GM20431 (cell line): ENCODE results near the gene NPY4R.
"Not testable (repeated sequence)": the region's sequence is repeated elsewhere in the genome, so short reads cannot be mapped to it uniquely, and the experiment has no call there.

Experiments used
- in situ Hi-C: fragments of 300-500 bp; cut with MseI, MboI; formaldehyde crosslinking; loops from one replicate; pipeline ENCODE4 v1.15.0; 2020; ENCODE audit warnings: low sequenced_read_pairs; ENCODE audit not compliant: unreplicated experiment

The NPY4R gene, protein sequence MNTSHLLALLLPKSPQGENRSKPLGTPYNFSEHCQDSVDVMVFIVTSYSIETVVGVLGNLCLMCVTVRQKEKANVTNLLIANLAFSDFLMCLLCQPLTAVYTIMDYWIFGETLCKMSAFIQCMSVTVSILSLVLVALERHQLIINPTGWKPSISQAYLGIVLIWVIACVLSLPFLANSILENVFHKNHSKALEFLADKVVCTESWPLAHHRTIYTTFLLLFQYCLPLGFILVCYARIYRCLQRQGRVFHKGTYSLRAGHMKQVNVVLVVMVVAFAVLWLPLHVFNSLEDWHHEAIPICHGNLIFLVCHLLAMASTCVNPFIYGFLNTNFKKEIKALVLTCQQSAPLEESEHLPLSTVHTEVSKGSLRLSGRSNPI

DNA sequence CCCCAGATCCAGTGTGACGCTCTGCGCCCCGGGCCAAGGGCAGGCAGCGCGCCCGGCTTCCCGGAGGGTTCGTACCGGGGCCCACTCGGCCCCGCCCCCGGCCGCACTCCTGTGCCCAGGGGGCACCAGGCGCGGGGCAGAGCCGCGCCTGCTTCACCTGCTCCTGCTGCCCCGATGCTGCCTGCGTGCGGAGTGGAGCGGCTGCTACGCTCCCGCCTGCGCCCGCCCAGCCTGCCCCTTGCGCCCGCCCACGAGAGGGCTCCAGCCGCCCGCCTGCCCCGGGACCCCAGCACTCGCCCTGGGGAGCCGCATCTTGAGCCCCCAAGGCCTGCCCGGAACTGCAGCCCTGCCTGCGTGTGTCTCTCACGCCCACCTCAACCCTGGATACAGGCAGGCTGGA lies at the start of gene NPY4R:
Gene NPY4R (minus strand): TSS at position 194 of the 400 bp plus-strand sequence. CDS start 3,323 bp downstream, outside the sequence.
- in situ Hi-C loops: not testable (repeated sequence)

DNA sequence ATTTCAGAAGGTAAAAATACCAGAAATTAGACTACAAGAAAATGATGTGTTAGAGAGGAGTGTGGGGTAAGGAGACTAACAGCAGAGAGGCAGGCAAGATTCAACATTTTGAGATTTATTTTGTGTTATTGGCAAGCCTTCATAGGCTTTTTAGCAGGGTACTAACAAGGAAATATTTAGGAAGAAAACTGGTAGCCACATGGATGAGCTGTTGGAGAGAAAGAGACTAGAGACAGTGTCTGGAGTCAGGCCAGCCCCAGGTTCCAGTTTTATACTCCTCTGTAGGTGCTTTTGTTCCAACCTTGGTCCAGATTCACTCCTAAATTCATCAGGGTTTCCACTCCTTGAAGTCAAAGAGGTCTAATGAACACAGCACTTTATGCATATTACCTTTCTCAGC lies 49.6 kb upstream of the NPY4R start:
- in situ Hi-C loops: no loop called here

DNA sequence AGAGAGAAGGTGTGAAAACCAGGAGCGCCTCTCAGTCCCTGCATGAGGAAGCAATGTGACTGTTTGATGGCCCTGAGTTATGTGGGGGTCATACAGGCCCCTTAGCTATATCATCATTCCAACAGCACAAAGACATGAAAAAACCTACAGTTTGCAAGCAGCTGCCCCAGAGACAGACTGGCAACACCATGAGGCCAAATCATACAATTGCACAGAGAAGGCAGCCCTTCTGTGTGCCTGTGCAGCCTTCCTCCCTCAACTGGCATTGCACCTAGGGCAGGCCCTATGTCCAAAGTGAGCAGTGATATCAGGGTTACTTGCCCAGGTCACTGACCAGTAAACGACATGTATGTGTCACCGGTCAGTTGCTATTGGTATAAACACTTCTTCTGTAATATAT lies 49.1 kb upstream of the NPY4R start:
- in situ Hi-C loops: no loop called here

DNA sequence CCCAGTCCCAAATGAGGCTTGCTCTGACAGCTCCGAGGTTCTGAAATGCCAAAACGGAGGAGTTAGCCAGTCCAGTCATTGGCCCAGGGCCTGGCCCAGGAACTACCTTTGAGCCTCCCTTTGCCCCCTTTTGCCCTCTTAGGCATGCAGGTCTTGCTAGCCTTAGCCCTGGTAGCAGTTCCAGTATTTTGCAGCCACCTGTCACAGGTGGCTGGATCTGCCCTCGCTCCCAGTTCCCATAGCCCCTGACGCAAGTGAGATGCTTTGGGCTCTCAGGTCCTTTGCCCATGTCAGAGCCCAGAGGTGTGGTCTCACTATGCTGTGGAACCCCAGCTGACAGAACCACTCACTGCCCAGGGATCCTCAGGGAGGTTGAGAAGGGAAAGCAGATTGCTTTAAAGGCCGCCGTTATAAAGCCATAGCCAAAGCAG lies 48.7 kb upstream of the NPY4R start:
- in situ Hi-C loops: no loop called here

DNA sequence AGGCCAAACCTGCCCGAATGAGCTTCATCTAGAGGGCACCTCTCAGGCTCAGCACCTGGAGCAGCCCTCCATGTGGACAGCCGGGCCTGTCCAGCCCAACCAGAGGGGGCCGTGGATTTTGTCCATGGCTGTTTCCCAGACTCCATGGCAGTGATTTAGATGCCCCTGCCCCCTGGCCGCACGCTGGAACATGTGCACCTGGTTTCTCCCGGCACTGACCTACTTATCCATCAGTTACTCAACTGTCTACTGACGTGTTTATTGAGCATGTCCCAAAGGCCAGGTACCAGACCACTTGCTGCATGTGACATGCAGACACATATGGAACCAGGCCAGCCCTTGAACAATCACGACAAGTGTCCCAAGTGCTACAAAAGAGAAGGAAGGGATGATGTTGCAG lies 47.6 kb upstream of the NPY4R start:
- in situ Hi-C loops: not testable (repeated sequence)

DNA sequence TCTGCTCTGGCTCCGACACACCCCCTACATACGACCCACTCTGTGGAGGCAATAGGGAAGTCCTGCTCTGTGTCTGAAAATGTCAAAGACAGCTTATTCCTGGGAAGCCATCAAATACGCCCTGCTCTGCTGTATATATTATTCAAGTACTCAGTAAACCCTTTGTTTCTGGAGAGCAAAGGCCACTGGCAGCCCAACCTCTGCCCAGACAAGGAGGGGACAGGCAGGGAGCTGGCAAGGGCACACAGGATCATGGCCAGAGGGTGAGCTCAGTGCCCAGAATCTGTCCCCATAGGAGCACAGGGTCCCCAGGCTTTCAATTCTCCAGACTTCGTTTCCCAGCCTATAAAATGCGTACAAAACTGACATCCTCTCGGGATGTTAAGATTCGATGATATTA lies 47.0 kb upstream of the NPY4R start:
- in situ Hi-C loops: not testable (repeated sequence)

DNA sequence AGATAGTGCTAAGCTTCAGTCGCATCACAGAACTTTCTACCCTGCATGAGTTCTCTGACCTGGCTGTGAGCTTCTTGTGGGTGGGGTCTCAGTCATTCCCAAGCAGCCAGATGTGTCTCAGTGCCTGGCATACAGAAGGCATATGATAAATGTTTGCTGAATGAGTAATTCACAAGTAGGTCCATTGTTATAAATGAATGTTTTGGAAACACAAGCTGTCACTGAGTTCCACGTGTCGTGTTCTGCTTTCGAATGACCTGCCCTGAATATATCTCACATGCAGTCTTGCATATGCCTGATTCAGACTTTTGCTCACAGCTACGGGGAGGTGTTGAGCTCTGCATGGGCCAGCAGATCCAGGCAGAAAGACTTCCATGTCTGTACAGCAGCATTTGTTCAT lies 46.2 kb upstream of the NPY4R start:
- in situ Hi-C loops: not testable (repeated sequence)

DNA sequence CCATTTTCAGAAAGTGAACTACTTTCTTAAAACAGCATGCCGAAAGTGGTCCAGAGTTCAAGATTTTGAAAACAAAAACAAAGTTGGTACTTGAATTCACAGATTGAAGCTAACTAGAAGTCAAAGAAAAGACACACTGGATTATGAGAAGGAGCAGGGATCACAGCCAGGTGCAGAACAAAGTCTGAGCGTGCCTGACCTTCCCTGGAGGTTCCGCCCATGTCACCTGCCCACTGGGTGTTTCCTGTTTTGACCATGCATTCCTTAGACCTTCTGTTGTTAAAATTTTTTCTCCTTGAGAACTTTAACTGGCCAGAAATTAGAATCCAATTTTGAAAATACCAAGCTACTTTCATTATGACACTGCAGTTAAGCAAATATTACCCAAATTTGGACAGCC lies 34.2 kb upstream of the NPY4R start:
- in situ Hi-C loops: not testable (repeated sequence)

DNA sequence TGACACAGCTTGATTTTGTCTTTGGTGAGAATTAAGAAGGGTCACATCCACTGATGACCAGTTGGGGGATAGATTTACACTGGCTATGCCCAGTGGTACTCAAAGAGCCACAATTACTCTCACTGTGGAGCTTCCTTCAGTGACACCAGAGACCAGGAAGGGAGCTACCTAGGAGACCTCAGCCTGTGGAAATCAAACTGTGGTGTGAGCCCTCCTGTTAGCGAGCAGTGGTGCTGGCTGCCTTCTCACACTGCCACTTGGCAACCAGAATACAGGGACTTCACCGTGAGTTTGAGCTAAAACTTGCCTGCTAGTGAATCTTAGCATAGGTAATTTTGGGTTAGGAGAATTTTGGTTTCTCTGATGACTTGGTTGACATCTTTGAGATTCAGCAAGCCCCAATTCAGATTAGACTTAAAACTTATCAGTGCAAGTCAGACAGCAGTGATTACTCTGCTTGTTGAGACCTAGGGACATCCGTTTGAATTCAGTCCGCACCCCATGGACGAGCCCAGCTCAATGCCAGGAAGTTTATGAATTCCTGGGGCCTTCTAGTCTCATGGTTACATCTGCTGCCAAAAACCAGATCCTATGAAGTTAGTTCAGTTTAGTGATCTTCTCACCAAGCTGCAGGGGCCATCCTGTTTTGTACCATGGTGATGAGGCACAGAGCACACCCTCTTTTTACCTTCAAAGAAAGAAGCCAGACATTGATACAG lies 33.4 kb upstream of the NPY4R start:
- in situ Hi-C loops: not testable (repeated sequence)

DNA sequence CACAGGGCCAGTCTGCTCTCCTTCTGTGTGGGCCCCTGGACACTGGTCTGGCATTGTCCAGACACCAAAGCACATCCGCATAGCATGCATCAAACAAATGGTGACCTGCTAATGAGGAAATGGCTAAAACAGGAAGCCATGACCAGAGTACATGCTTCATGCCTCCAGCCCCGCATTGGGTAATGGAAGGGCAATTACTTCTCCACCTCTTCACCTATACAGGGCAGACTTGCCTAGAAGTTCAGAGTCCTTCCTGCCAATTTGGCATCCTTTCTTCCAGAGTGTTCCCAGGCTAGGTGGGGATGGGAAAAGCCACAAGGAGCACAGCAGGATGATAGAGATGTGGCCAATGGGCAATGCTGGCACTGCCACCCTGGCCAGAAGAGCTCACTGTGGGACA lies 32.1 kb upstream of the NPY4R start:
- in situ Hi-C loops: not testable (repeated sequence)

DNA sequence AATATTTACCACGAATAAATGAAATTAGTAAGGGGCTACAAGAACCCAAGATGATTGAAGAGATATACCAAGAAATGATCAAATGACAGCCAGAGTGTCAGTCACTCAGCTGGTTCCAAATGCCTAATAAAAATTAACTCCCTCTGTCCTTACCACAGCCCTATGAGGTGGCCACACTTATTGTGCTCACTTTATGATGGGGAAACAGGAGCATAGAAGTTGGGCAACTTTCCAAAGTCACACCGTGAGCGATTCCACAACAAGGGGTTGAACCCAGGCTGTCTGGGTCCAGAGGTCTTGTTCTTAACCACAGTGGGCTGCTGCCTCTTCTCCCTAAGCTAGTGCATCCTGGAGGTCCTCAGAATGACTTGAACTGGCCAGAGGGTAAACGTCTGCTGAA lies 31.6 kb upstream of the NPY4R start:
- in situ Hi-C loops: not testable (repeated sequence)

DNA sequence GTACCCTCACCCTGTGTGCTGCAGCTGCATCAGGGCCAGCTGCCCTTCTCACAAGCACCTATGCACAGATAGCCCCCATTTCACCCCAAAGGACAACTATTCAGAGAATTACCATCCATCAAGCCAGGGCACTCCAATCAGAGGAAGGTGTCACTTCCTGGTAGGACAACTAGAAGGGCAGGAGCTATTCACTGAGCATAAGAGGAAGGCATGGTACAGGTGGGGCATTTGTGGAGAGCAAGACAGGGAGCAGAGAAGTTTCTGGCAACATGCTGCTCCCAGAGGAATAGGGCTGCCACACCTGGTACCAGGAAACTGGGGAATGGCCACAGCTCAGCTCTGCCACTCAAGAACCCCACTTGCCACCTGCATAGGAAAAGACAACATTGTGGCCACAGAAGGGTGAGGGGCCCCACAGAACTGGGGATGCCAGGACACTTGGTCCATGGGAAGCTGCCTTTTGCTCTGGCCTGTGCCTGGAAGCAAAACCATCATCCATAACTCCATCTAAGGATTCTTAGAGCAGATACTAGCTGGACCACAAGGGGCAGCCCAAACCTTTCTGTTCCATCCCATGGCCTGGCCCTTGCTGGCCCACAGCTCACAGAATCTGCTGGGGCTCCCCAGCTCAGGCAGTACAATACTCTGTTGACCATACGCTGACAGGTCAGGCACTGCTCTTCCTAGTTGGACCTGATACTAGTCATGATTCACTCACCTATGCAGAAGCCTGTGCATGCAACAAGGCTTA lies 25.8 kb upstream of the NPY4R start:
- in situ Hi-C loops: not testable (repeated sequence)

DNA sequence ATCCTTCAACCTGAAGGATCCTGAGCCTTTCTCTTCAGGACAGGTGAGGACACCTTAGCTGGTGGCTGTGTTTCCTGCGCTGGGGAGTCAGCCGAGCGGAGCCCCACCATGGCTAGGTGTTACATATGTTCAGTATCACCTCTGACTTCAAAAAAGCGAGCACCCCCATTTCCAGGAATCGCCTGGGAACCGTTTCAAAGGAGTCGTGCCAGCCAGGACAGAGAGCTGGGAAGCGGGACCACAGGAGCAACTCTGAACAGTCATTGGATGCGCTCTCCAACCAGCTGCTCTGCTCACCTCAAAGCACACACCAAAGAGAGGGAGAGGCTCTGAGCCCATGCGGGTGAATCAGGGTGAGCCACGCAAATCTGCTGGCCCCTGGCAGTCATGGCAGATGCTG lies 24.5 kb upstream of the NPY4R start:
- in situ Hi-C loops: not testable (repeated sequence)

DNA sequence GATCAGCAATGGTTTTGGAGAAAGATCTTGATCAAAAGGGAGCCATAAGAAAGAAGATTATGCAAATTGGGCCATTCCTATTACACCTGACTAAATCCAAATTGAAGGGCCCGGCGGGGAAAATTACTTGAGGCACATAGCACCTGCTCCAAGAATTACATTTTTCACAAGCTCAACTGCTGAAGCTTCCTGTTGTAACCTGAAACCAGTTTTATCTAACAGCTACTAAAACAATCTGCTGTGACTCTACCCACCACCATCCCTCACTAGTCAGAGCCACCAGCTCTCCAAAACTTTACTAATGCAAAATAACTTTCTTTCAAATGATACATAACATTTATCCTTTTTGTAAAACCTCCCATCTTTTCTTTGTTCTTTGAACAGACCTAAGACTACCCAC lies 20.7 kb upstream of the NPY4R start:
- in situ Hi-C loops: not testable (repeated sequence)

DNA sequence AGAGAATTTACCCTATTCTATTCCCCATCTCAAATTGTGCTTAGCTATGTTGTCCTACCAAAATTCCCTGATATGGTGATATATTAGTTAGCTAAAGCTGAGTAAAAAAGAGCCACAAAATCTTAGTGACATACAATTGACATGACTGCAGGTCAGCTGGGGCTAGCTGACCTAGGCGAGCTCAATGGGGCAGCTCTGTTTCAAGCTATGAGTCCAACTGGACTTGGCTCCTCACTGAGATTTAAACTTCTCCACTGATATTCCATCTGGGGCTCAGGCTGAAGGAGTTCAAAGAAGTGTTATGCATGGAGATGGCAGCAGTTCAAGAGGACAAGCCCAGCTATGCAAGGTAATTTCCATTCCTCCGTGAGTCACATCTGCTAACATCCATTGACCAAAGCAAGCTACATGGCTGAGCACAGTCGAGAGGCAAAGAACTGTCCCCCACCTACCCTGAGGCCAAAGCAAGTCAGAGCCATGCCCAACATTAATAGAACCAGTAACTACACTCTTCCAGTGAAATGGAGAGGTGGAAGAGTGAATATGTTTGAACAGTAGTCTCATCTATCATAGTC lies 9.1 kb upstream of the NPY4R start:
- in situ Hi-C loops: not testable (repeated sequence)

DNA sequence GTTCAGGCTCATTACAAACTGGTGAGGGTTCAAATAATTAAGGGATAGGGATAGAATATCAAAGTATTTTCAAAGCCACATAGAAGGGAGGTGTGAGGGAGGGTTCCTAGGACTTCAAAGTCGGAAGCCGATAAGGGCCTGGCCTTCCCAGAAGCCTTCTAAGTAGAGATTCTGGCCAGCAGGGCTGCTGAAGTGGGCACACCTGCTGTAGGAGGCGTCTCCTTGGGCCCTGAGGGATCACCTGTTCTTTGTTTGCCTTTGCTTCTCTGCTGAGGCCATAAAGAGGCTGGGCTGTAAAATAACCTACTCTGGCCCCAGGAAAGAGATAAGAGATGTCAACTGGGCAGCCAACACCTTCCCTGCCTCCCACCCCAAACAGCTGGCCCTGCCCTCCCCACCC lies 8.0 kb upstream of the NPY4R start:
- in situ Hi-C loops: not testable (repeated sequence)

DNA sequence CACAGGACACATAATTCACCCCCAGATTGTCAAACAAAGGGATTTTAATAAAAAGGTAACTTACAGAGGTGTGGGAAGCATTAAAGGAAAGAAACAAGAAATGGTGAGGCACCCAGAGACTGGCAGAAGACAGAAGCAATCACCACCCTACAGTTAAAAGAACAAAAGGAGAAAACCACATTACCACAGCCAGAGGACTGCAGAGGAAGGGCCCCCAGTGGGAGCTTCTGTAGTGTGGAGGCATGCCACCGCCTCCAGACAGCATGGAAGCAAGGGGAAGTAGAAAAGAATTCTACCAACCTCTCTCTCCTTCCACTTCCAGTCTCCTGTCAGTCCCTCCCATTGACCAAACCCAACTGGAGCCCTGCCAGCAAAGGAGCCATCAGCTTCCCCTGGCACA lies 4.4 kb upstream of the NPY4R start:
- in situ Hi-C loops: not testable (repeated sequence)

DNA sequence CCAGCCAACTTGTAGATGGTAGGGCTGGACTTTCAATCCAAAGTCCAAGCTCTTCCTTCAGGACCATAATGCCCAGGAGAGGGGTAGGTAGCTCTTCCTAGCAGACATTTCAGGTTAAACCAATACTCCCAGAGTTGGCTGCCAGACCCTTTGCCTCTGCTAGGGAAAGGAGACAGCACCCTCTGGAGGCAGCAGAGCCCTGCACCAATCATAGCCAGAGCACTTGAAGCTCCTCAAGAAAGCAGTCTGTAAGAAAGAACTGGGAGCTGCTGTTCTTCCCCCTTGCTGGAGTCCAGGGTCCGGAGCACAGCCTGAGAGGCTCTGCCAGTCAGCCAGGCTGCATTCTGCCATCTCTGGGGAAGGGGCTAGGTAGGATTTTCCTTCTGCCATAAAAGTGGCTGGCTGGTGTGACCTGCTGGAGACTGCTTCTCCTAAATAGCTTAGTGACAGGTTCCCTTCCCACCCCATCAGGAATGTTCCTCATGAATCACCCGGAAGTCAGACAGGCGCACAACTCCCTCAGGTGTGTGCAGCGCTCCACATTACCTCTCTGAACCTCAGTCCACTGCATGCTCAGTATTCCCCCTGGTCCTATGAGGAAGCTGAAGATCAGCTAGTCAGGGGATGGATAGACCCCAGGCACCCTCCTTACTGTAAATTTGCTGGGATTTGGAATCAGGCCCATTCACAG lies 2.5 kb upstream of the NPY4R start:
- in situ Hi-C loops: not testable (repeated sequence)

DNA sequence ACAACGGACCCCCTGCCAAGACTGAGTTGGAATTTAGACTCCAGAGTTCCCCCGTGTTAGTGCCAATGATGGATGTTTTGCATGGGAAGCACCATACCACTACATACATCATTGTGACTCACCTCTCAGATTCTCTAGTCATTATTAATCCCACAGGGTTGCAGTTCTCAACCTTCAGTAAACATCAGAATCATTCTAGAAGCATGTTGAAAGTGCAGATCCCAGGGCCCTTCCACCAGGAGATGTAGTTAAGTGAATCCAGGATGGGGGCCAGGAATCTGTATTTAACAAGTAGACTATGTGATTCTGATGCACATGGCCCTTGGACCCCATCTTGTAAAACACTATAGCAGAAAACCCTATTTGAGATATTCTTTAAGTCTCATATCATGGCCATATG lies 2.1 kb downstream of the NPY4R start:
- in situ Hi-C loops: not testable (repeated sequence)

DNA sequence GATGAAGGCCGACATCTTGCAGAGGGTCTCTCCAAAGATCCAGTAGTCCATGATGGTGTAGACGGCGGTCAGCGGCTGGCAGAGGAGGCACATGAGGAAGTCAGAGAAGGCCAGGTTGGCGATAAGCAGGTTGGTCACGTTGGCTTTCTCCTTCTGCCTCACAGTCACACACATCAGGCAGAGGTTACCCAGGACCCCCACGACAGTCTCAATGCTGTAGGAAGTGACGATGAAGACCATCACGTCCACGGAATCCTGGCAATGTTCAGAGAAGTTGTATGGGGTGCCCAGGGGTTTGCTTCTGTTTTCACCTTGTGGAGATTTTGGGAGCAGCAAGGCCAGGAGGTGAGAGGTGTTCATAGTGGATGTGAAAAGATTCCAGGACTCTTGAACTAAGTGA lies 3.5 kb downstream of the NPY4R start:
- in situ Hi-C loops: not testable (repeated sequence)
